LNCAP (cell line): Measurements from ENCODE around the gene C6orf120.

Source experiments
- CTCF ChIP-seq: fragments of 450-650 bp; IDR thresholded peaks from 2 replicates; pipeline ENCODE4 v1.5.1; 2017; ENCODE audit warnings: mild to moderate bottlenecking

The C6orf120 gene

GRCh38 chr6:169701954-169702839 lies at the start of gene C6orf120, which contains the start of gene WDR27:
Gene C6orf120 (plus strand): TSS chr6:169702126. CDS start chr6:169702460, 334 bp downstream.
Gene WDR27 (minus strand): TSS chr6:169702029. CDS start chr6:169689005, 13,024 bp downstream.
- TF ChIP-seq CTCF = no peak

GRCh38 chr6:169652896-169653295 lies 49.0 kb upstream of the C6orf120 start:
- no peak for TF ChIP-seq CTCF

- TF ChIP-seq CTCF = no peak
Observed at GRCh38 chr6:169653691-169654090, 48.2 kb upstream of the C6orf120 start.

GRCh38 chr6:169654598-169655391 lies 47.1 kb upstream of the C6orf120 start:
- TF ChIP-seq CTCF = peak; percentile 57; the same call in 1 of the 2 replicates

GRCh38 chr6:169656546-169657283 lies 45.2 kb upstream of the C6orf120 start:
- no peak for TF ChIP-seq CTCF

GRCh38 chr6:169657284-169657610 lies 44.7 kb upstream of the C6orf120 start:
- no peak for TF ChIP-seq CTCF

- no peak for TF ChIP-seq CTCF
Observed at GRCh38 chr6:169659820-169660610, 41.9 kb upstream of the C6orf120 start.
